OCI-LY1 (cell line): ENCODE measurements around the gene TTYH1.
"Not testable (repeated sequence)": the region's sequence is repeated elsewhere in the genome, so short reads cannot be mapped to it uniquely, and the experiment has no call there.

ENCODE experiments used
- H2AFZ ChIP-seq: fragments of 200-600 bp; sonication (generic), shearing (Covaris generic); 2 replicates; pipeline ENCODE4 v1.6.0; 2014; ENCODE audit warnings: antibody characterized with exemption, mild to moderate bottlenecking, low read length
- H3F3A ChIP-seq: fragments of 200-600 bp; sonication (generic), shearing (Covaris generic); 2 replicates; pipeline ENCODE4 v1.6.0; 2014; ENCODE audit warnings: mild to moderate bottlenecking, antibody characterized with exemption, low read length, moderate library complexity; ENCODE audit not compliant: insufficient read depth
- H3K27ac ChIP-seq: fragments of 200-600 bp; sonication (generic); 2 replicates; pipeline ENCODE4 v1.5.1; 2014; ENCODE audit warnings: low read length, mixed run types, mild to moderate bottlenecking, low read depth; ENCODE audit not compliant: poor library complexity, severe bottlenecking
- H3K27me3 ChIP-seq: fragments of 200-600 bp; sonication (generic); 2 replicates; pipeline ENCODE4 v1.6.0; 2014; ENCODE audit warnings: antibody characterized with exemption, mild to moderate bottlenecking, low read length, moderate library complexity; ENCODE audit not compliant: insufficient read depth
- H3K36me3 ChIP-seq: fragments of 200-600 bp; sonication (generic); 2 replicates; pipeline ENCODE4 v1.6.1; 2014; ENCODE audit warnings: mild to moderate bottlenecking, antibody characterized with exemption, low read length, moderate library complexity, mixed read lengths; ENCODE audit not compliant: insufficient read depth
- H3K4me1 ChIP-seq: fragments of 200-600 bp; sonication (generic); 2 replicates; pipeline ENCODE4 v1.5.1; 2014; ENCODE audit warnings: mild to moderate bottlenecking, low read length, moderate library complexity; ENCODE audit not compliant: insufficient read depth, severe bottlenecking
- H3K4me2 ChIP-seq: fragments of 200-600 bp; sonication (generic), shearing (Covaris generic); 2 replicates; pipeline ENCODE4 v1.6.1; 2014; ENCODE audit warnings: low read length
- H3K4me3 ChIP-seq: fragments of 200-600 bp; sonication (generic); 2 replicates; pipeline ENCODE4 v1.5.1; 2014; ENCODE audit warnings: low read length, low read depth, mild to moderate bottlenecking, mixed read lengths; ENCODE audit not compliant: poor library complexity, severe bottlenecking
- H3K79me2 ChIP-seq: fragments of 200-600 bp; shearing (Covaris generic); 2 replicates; pipeline ENCODE4 v1.6.1; 2016; ENCODE audit warnings: mixed run types, low read length, mixed read lengths; ENCODE audit not compliant: insufficient read depth
- H3K9ac ChIP-seq: fragments of 200-600 bp; sonication (generic), shearing (Covaris generic); 2 replicates; pipeline ENCODE4 v1.6.1; 2014; ENCODE audit warnings: mild to moderate bottlenecking, low read length, mixed read lengths
- H3K9me2 ChIP-seq: fragments of 200-600 bp; sonication (generic), shearing (Covaris generic); 2 replicates; pipeline ENCODE4 v1.6.1; 2014; ENCODE audit warnings: low read depth, mild to moderate bottlenecking, low read length, mixed read lengths
- H3K9me3 ChIP-seq: fragments of 200-600 bp; shearing (Covaris generic); 2 replicates; pipeline ENCODE4 v1.6.1; 2014; ENCODE audit warnings: low read length, mixed read lengths
- H4K20me1 ChIP-seq: fragments of 200-600 bp; sonication (generic), shearing (Covaris generic); 2 replicates; pipeline ENCODE4 v1.6.0; 2016; ENCODE audit warnings: mild to moderate bottlenecking, low read length; ENCODE audit not compliant: insufficient read depth
- CTCF ChIP-seq: fragments of 200-600 bp; sonication (generic), shearing (Covaris generic); IDR thresholded peaks from 2 replicates; pipeline ENCODE4 v1.5.1; 2017; ENCODE audit warnings: mild to moderate bottlenecking, antibody characterized with exemption, low read length, moderate library complexity, mixed read lengths
- EZH2 ChIP-seq: fragments of 200-600 bp; sonication (generic), shearing (Covaris generic); IDR thresholded peaks from 2 replicates; pipeline ENCODE4 v1.8.0; 2017; ENCODE audit warnings: borderline replicate concordance, mixed run types, mild to moderate bottlenecking, antibody characterized with exemption, low read length, moderate library complexity, mixed read lengths

Gene TTYH1

GRCh38 chr19:54379187-54379678 lies 36.0 kb upstream of the TTYH1 start:
- Histone ChIP-seq H3K4me3 (no peak overlapping the region), H3K9me3 (no peaks in the 10 kb centered on the region), H2AFZ (no peak overlapping the region), H3K4me2 (no peak overlapping the region), H3K9ac (no peak overlapping the region), H3K4me1 (peaks cover 26% of the 10 kb centered on the region), H4K20me1 (no peaks in the 10 kb centered on the region), H3K27me3 (peaks cover 3% of the 10 kb centered on the region; the same call in 1 of the 2 replicates), H3K36me3 (no peaks in the 10 kb centered on the region; the same call in 1 of the 2 replicates), H3K27ac (no peak overlapping the region), H3K79me2 (no peaks in the 10 kb centered on the region), H3K9me2 (no peaks in the 10 kb centered on the region), H3F3A (no peaks in the 10 kb centered on the region)
- no peak for TF ChIP-seq EZH2
- TF ChIP-seq CTCF = no peak

DNA sequence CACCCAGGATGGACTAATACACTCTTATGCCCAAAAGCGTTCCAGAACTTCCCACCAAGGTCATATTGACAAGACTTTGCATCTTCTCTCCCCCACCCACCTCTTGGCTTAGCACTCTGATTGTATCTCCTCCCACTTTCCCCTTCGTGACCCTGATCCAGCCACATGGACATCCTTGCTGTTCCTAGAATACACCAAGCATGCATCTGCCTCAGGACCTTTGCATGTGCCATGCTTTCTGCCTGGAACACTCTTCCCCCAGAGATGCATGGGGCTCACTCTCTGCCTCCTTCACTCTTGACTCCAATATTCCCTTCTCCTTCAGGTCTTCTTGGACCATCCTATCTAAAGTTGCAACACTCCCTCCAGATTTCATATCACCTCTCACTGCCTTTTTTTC lies 34.4 kb upstream of the TTYH1 start:
- no peak for TF ChIP-seq EZH2
- no peak for TF ChIP-seq CTCF
- Histone ChIP-seq H3K4me1 (peaks cover 22% of the 10 kb centered on the region), H3K9me3 (no peaks in the 10 kb centered on the region), H3K4me2 (no peak overlapping the region), H4K20me1 (no peaks in the 10 kb centered on the region), H3K27me3 (peaks cover 3% of the 10 kb centered on the region; the same call in 1 of the 2 replicates), H3K4me3 (no peak overlapping the region), H3F3A (no peaks in the 10 kb centered on the region), H3K9ac (no peak overlapping the region), H3K36me3 (no peaks in the 10 kb centered on the region; the same call in 1 of the 2 replicates), H3K79me2 (no peaks in the 10 kb centered on the region), H3K9me2 (no peaks in the 10 kb centered on the region), H2AFZ (no peak overlapping the region), H3K27ac (no peak overlapping the region)

DNA sequence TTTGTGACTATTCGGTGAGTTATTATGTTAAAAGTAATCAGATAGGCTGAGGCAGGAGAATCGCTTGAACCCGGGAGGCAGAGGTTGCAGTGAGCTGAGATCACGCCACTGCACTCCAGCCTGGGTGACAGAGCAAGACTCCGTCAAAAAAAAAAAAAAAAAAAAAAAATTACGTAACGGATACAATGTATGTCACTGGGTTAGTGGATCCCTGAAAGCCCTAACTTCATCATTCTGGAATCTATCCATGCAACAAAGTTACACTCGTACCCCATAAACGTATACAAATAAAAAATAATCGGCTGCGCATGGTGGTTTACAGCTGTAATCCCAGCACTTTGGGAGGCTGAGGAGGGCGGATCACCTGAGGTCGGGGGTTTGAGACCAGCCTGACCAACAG lies 33.2 kb upstream of the TTYH1 start:
- H3K9ac ChIP-seq, H3K4me3 ChIP-seq, H3K9me3 ChIP-seq, H3K9me2 ChIP-seq, H2AFZ ChIP-seq, H3K36me3 ChIP-seq, H3F3A ChIP-seq, H3K27ac ChIP-seq, H3K4me2 ChIP-seq, H4K20me1 ChIP-seq, H3K27me3 ChIP-seq, H3K79me2 ChIP-seq: not testable (repeated sequence)
- H3K4me1 ChIP-seq = peaks cover 17% of the 10 kb centered on the region

DNA sequence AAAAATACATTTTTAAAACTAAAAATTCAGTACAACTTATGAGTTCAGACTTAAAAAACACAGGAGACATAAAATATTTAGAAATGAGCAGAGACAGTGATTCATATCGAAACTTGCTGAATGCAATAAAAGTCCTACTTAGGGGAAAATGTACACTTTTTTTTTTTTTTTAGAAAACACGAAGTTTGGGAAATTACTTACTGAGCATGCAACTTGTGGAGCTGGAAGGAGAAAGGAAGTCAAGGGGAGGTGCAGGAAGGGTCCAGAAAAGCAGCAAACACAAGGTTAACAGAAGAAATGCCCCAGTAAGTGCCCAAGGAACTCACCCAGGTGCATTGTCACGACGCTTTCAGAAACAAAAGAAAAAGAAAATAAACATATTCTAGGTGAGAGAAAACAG lies 31.9 kb upstream of the TTYH1 start:
- no peak overlapping the region for H3K4me3 ChIP-seq
- H3F3A ChIP-seq = no peaks in the 10 kb centered on the region
- H3K9me2 ChIP-seq = no peaks in the 10 kb centered on the region
- H3K9ac ChIP-seq = no peak overlapping the region
- H3K36me3 ChIP-seq = no peaks in the 10 kb centered on the region; the same call in 1 of the 2 replicates
- no peak overlapping the region for H2AFZ ChIP-seq
- TF ChIP-seq CTCF (no peak), EZH2 (no peak)
- no peaks in the 10 kb centered on the region for H3K9me3 ChIP-seq
- H3K4me1 ChIP-seq = peaks cover 16% of the 10 kb centered on the region
- no peaks in the 10 kb centered on the region for H3K79me2 ChIP-seq
- H3K27ac ChIP-seq = no peak overlapping the region
- H3K4me2 ChIP-seq = no peak overlapping the region
- H4K20me1 ChIP-seq = no peaks in the 10 kb centered on the region
- H3K27me3 ChIP-seq = peaks cover 3% of the 10 kb centered on the region; the same call in 1 of the 2 replicates
